Transverse colon (tissue), 4 donors: ENCODE measurements around the gene ANKRD1.

Source experiments
- EP300 ChIP-seq: sonication (generic); formaldehyde crosslinking; IDR thresholded peaks from one replicate; pipeline ENCODE4 v1.6.1; 2017; ENCODE audit warnings: antibody characterized with exemption, low read depth
- POLR2A ChIP-seq: fragments of 450-650 bp; IDR thresholded peaks from one replicate; pipeline ENCODE4 v1.6.1; 2016; ENCODE audit warnings: antibody characterized with exemption, mild to moderate bottlenecking, moderate library complexity
- POLR2AphosphoS5 ChIP-seq, 3 donors: sonication (generic); formaldehyde crosslinking; IDR thresholded peaks; one replicate each; pipeline ENCODE4 v1.6.1; 2016; ENCODE audit warnings: antibody characterized with exemption in 3 of 3
- TF ChIP-seq, protein P1 (sequence below), 5 experiments: fragments of 200-600 bp in 3 of 5; fragments of 450-650 bp in 2 of 5; sonication (generic) in 3 of 5; IDR thresholded peaks; 1 replicate in 2 of 5; 2 replicates in 3 of 5; pipeline ENCODE4 v1.5.1; 2016 to 2017; ENCODE audit warnings: antibody characterized with exemption in 5 of 5, inconsistent platforms in 3 of 5, mild to moderate bottlenecking in 2 of 5, moderate library complexity in 1 of 5

DNA sequence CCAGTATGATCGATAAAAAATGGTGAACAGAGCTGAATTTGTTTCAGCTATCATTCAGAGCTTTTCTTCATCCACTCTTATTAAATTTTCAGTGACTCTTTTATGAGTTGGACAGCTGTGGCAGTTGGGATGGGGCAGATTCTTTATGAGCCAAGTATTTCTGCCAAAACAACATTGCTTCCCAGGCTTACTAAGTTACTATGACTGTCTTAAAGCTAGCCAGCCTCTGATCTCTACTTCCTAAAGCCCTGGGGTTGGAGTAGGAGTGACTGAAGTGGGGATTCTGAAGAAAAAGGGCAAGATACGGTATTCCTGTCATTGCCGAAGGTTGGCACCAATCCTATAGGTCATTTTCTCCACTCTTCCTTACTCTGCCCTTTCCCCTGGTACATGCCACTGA lies 36.5 kb downstream of the ANKRD1 start:
- TF ChIP-seq, protein P1, sequence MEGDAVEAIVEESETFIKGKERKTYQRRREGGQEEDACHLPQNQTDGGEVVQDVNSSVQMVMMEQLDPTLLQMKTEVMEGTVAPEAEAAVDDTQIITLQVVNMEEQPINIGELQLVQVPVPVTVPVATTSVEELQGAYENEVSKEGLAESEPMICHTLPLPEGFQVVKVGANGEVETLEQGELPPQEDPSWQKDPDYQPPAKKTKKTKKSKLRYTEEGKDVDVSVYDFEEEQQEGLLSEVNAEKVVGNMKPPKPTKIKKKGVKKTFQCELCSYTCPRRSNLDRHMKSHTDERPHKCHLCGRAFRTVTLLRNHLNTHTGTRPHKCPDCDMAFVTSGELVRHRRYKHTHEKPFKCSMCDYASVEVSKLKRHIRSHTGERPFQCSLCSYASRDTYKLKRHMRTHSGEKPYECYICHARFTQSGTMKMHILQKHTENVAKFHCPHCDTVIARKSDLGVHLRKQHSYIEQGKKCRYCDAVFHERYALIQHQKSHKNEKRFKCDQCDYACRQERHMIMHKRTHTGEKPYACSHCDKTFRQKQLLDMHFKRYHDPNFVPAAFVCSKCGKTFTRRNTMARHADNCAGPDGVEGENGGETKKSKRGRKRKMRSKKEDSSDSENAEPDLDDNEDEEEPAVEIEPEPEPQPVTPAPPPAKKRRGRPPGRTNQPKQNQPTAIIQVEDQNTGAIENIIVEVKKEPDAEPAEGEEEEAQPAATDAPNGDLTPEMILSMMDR (IDR thresholded peaks at IDR 0.05): no peak
- TF ChIP-seq POLR2A (no peak), POLR2AphosphoS5 (IDR thresholded peaks at IDR 0.05) (no peak), EP300 (no peak)
